Mesenteric fat pad (tissue), 1 donor: ENCODE measurements around the gene SLC2A8. TPM values are rescaled to one million over a fixed set of nuclear protein-coding genes. Genes with fewer than 3 reads are reported as not detected.

ENCODE experiments used
- DNase-seq: peaks from one replicate; pipeline ENCODE4 v3.0.0-alpha.2; 2020; ENCODE audit warnings: low spot score
- total RNA-seq: library from RNA; stranded (reverse); fragmentation: NEBNext Ultra II Directional; extraction: Animal tissue kit (Norgen Biotek cat#: 25700); gene quantifications from one replicate; pipeline ENCODE4 v1.2.1, GENCODE V29; 2021
- donor health status: DM: yes; HTN: yes; CAD: no.

Gene SLC2A8
- total RNA-seq, 1 donor from 2014 or later, result 15.1 TPM

GRCh38 chr9:127423934-127424675, 27.1 kb downstream of the SLC2A8 start, which contains the start of gene ZNF79:
TSS of gene ZNF79 (plus strand) at chr9:127424382. CDS start at chr9:127424788, 406 bp downstream.
- DNase-seq, result peak; percentile 97

DNA sequence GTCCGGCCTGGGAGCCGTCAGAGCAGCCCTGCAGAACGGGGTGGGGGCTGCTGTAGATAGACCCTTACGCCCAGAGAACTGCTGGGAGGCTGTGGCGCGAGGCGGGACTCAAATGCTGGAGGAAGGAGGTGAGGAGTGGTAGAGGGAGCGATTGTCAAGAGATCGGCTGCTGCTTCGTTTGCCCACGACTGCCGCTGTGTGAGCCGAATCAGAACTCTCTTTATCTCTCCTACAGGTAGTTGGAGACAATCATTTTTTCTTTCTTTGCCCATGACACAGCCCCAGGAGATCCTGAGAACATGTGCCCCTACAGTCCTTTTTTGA, 27.7 kb downstream of the SLC2A8 start:
- DNase-seq, result no peak

GRCh38 chr9:127426756-127427155, 29.8 kb downstream of the SLC2A8 start:
- DNase-seq, result no peak

DNA sequence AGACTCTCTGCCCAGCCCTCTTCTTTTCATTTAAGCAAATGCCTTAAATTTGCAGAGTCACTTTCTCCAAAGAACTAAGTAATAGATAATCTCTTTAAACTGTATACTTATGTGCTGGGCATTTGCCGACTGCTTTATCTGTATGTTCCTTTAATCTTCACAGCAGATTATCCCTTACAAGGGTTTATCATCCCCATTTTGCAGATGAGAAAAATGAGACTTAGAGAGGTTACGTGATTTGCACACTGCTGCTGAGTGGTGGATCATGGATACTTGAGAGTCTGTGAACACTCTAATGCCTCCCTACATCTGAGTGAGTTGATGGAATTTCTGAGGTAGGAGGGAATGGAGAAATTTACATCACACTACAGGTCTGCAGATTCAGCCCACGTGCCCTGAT, 31.4 kb downstream of the SLC2A8 start:
- DNase-seq, result no peak

DNA sequence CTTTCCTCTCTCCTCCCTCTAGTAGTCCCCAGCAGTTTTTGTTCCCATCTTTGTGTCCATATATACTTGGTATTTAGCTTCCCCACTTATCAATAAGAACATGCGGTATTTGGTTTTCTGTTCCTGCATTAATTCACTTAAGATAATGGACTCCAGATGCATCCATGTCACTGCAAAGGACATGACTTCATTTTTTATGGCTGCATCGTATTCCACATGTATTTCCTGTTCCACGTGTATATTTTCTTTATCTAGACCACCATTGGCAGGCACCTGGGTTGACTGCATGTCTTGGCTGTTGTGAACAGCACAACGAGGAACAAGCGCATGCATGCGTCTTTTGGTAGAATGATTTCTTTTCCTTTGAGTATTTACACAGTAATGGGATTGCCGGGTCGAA, 33.4 kb downstream of the SLC2A8 start:
- DNase-seq, result no peak

DNA sequence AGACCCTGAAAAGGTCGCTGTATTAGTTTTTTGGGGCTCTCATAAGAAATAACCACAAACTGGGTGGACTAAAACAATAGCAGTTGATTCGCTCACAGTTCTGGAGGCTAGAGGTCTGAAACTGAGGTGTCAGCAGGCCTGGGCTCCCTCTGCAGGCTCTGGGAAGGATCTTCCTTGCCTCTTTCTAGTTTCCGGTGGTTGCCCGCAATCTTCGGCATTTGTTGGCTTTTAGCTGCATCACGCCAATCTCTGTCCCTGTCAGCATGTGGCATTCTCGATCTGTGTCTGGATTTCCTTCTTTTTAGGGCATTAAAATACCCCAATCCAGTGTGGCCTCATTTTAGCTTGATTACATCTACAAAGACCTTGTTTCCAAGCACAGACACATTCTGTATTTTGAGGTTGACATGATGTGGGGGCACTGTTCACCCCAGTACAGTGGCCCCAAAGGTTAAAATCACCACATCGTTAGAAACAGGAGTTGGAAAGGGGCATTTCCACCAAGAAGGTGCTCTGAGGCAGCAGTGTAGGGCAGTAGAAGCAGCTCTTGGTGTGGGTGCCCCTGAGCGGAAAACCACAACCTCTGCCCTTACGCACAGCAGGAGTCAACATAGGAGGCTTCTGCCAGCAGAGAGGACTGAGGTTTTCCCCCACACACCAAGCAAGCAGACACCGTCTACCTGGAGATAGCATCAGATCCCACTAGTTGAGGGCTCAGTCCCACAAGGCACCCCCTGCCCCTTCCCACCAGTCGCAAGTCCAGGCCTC, 40.7 kb downstream of the SLC2A8 start:
- no peak for DNase-seq

- no peak for DNase-seq
Observed at GRCh38 chr9:127438394-127438793, 41.4 kb downstream of the SLC2A8 start.

DNA sequence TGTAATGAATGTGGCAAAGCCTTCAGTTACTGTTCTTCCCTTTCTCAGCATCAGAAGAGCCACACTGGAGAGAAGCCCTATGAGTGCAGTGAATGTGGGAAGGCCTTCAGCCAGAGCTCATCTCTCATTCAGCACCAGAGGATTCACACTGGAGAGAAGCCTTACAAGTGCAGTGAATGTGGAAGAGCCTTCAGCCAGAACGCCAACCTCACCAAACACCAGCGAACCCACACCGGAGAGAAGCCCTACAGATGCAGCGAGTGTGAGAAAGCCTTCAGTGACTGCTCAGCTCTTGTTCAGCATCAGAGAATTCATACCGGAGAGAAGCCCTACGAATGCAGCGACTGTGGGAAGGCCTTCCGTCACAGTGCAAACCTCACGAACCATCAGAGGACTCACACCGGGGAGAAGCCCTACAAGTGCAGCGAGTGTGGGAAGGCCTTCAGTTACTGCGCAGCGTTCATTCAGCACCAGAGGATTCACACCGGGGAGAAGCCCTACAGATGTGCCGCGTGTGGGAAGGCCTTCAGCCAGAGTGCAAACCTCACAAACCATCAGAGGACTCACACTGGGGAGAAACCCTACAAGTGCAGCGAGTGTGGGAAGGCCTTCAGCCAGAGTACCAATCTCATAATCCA, 47.4 kb downstream of the SLC2A8 start:
- no peak for DNase-seq

GRCh38 chr9:127444921-127445850, 48.2 kb downstream of the SLC2A8 start:
- DNase-seq, result no peak

GRCh38 chr9:127445851-127446712, 49.1 kb downstream of the SLC2A8 start:
- DNase-seq, result no peak

GRCh38 chr9:127446713-127447415, 49.9 kb downstream of the SLC2A8 start:
- no peak for DNase-seq

- no peak for DNase-seq
Observed at GRCh38 chr9:127447416-127448111, 50.6 kb downstream of the SLC2A8 start.

DNA sequence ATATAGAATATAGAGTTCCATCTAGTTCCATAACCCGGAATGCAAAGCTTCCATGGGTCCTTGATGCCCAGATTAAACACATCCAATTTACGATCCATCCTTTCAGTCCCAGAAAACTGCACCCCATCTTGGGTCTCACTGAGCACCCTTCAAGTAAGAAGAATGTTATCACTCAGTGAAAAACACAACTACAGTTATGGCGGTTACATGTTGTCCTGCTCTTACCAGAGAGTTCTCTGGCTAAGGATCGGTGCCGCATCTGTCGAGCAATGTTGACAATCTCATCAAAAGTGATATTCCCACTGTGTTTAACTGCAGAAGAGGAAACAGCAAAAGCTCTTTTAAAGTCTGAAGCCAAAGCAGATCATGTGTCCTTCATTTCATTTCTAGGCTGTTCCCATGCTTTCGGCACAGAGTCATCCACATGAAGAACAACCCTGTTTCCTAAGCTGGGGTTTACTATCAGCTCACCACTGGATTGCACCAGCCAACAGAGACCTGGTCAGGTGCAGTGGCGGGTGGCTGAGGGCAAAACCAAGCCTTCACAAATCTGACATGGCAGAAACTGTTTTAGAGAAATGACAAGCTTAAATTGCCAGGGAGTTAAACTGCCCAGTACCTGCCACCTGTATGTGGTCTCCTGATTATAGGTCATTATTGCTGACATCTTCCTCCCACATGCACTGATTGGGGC, 51.3 kb downstream of the SLC2A8 start:
- no peak for DNase-seq

- no peak for DNase-seq
Observed at GRCh38 chr9:127449332-127449966, 52.5 kb downstream of the SLC2A8 start.

- no peak for DNase-seq
Observed at GRCh38 chr9:127450243-127450760, 53.3 kb downstream of the SLC2A8 start.

DNA sequence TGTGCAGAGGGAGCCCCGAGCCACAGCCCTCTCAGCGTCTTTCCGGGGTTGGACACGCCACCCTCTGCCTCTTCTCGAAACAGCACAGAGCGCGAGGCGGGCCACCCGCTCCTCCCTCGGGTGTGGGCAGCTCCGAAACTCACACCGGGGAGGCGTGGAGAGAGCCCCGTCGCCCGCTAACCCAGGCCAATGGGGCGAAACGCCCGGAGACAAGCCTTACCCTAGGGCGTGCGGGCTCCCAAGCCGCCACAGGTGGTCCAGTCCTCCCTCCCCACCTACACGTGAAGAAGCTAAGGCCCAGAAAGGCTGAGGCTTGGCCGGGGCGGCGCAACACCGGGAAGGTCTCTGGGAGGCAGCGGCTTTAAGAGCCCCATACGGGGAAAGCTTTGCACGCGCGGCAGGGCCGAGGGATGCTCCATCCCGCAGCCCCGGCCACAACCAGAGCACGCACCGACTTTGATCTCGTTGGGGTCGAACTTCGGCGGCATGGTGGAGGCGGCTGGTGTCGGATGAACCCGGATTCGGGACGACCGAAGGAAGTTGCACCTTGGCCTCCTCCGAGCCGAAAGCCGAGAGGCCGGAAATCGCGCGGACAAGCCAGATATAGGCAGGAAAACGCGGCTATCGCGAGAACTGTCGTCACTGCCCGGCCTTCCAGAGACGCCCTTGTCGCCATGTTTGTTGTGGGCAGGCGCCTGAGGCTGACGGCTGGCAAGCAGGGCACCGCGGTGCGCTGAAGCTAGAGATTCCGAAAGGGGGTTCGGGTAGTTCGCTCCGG, 54.0 kb downstream of the SLC2A8 start, which contains the start of the genes LRSAM1 and RPL12:
TSS of gene LRSAM1 (plus strand) at position 681 of the 778 bp plus-strand sequence. CDS start 3,018 bp downstream, outside the sequence.
TSS of gene RPL12 (minus strand) at position 577 of the 778 bp plus-strand sequence. CDS start at position 488, 89 bp downstream.
- peak; percentile 99 for DNase-seq

DNA sequence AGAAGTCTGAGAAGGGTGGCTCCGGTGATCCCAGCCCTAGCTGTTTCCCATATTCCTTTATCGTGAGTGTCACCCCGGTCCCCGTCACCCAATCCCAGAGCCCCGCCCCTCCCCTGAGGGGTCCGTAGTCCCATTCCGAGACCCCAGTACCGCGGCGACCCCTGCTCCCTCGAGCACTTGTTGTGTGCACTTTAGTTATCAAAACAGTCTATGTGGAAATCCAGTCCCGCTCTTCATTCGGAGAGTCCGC, 54.6 kb downstream of the SLC2A8 start:
- DNase-seq, result no peak
